Mammary epithelial cell (primary cell): ENCODE results near the gene INHA.

Source experiments
- CTCF ChIP-seq, 2 donors: IDR thresholded peaks in 1 of 2; conservative IDR thresholded peaks in 1 of 2; 2 replicates each; pipeline ENCODE4 v1.5.1; 2011 to 2012; ENCODE audit warnings: inconsistent platforms in 2 of 2, low read length in 2 of 2, mild to moderate bottlenecking in 2 of 2, control low read depth in 1 of 2, low read depth in 1 of 2; ENCODE audit not compliant: insufficient read depth in 1 of 2; ENCODE audit errors: extremely low read depth in 1 of 2
- EZH2 ChIP-seq: IDR thresholded peaks from 2 replicates; pipeline ENCODE4 v1.6.1; 2012; ENCODE audit warnings: low read length, inconsistent platforms, borderline replicate concordance

GRCh38 chr2:219549619-219550018, 22.5 kb upstream of the INHA start:
- TF ChIP-seq CTCF (conservative IDR thresholded peaks at IDR 0.05 in 1 of 2, IDR thresholded peaks at IDR 0.05 in 1 of 2; ENCODE audit: extremely low read depth in 1 of 2, insufficient read depth in 1 of 2, low read depth in 1 of 2, low read length in 2 of 2) (no peak), EZH2 (no peak)
